Measurements from ENCODE around the gene PTPA. TPM values are rescaled to one million over a fixed set of nuclear protein-coding genes. Genes with fewer than 3 reads are reported as not detected.
"Not testable (repeated sequence)": the region's sequence is repeated elsewhere in the genome, so short reads cannot be mapped to it uniquely, and the experiment has no call there.

PTPA gene
- total RNA-seq, 2 donors from 2014 or later, result 94.5 to 142 TPM

DNA sequence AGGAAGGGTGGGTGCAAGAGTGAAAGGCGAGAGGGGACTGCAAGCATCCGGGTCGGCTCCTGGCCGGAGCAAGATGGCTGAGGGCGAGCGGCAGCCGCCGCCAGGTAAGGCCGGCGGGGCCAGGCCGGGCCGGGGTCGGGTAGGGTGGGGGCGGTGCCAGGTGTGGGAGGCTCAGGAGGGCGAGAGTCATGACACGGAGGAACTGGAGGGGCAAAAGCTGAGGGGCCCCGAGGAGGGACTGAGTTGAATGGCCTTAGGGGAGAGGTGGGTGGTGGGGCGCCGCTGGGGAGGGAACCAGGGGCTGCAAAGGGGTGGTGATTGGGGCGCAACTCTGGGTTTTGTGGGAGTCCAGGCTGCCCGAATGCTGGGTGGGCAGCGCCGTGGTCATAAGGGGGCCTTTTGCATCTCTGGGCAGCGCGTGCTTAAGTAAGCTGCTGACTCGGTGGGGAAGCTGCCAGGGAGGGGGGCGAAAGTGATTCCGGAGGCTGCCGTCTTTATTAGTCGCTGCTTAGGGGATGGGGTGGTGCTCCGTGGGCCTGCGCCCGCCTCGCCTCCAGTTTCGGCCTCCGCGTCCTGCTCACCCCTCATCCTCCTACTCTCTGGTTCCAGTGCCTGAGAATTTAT lies 425 bp downstream of the PTPA start:
- peak overlapping the region; percentile 80 to 92 for H3K9ac ChIP-seq (ENCODE audit: low read depth in 2 of 2, low read length in 2 of 2)
- intact Hi-C loops (cut with DNase I), result no loop called here
- H3K9me3 ChIP-seq, result no peaks in the 10 kb centered on the region
- peak overlapping the region; percentile 80 for H3K4me3 ChIP-seq
- peak; percentile 54 for DNase-seq
- peaks cover 14% of the 10 kb centered on the region for H3K4me1 ChIP-seq
- TF ChIP-seq CTCF (IDR thresholded peaks at IDR 0.05), result no peak
- H3K27ac ChIP-seq, result peak overlapping the region; percentile 96
- H3K36me3 ChIP-seq, result no peaks in the 10 kb centered on the region
- H3K27me3 ChIP-seq, result no peaks in the 10 kb centered on the region

DNA sequence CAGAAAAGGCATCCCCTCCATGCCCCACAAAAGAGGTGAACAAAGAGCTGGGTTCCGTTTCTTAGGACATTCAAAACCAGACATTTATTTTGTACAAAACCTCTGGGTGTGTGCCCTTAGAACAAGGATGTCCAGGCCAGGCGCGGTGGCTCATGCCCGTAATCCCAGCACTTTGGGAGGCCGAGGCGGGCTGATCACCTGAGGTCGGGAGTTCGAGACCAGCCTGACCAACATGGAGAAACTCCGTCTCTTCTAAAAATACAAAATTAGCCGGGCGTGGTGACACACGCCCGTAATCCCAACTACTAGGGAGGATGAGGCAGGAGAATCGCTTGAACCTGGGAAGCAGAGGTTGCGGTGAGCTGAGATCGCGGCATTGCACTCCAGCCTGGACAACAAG lies 1.3 kb downstream of the PTPA start:
- intact Hi-C loops (cut with DNase I); H3K27ac ChIP-seq; H3K9ac ChIP-seq (ENCODE audit: low read depth in 2 of 2, low read length in 2 of 2); H3K36me3 ChIP-seq; DNase-seq; H3K9me3 ChIP-seq; H3K27me3 ChIP-seq: not testable (repeated sequence)
- H3K4me3 ChIP-seq, result peak overlapping the region; percentile 80
- peaks cover 14% of the 10 kb centered on the region for H3K4me1 ChIP-seq

- DNase-seq, result no peak
- TF ChIP-seq CTCF (IDR thresholded peaks at IDR 0.05), result no peak
- intact Hi-C loops (cut with DNase I), result no loop called here
- Histone ChIP-seq H3K4me1 (peaks cover 11% of the 10 kb centered on the region), H3K36me3 (no peaks in the 10 kb centered on the region), H3K27ac (no peak overlapping the region), H3K9ac (ENCODE audit: low read depth in 2 of 2, low read length in 2 of 2) (no peak overlapping the region), H3K9me3 (no peaks in the 10 kb centered on the region), H3K27me3 (no peaks in the 10 kb centered on the region), H3K4me3 (no peak overlapping the region)
Observed at GRCh38 chr9:129113645-129114304, 2.6 kb downstream of the PTPA start.

GRCh38 chr9:129118799-129119198 lies 7.6 kb downstream of the PTPA start:
- Histone ChIP-seq H3K27me3 (no peaks in the 10 kb centered on the region), H3K36me3 (peaks cover 8% of the 10 kb centered on the region), H3K9ac (ENCODE audit: low read depth in 2 of 2, low read length in 2 of 2) (no peak overlapping the region), H3K27ac (no peak overlapping the region), H3K4me3 (no peak overlapping the region), H3K9me3 (no peaks in the 10 kb centered on the region), H3K4me1 (no peaks in the 10 kb centered on the region)
- no peak for DNase-seq
- TF ChIP-seq CTCF (IDR thresholded peaks at IDR 0.05), result no peak
- intact Hi-C loops (cut with DNase I), result no loop called here

GRCh38 chr9:129121483-129121882 lies 10.3 kb downstream of the PTPA start:
- intact Hi-C loops (cut with DNase I), result no loop called here
- Histone ChIP-seq H3K9ac (ENCODE audit: low read depth in 2 of 2, low read length in 2 of 2) (no peak overlapping the region), H3K27me3 (no peaks in the 10 kb centered on the region), H3K36me3 (peaks cover 8% of the 10 kb centered on the region), H3K4me3 (no peak overlapping the region), H3K9me3 (no peaks in the 10 kb centered on the region), H3K27ac (no peak overlapping the region), H3K4me1 (no peaks in the 10 kb centered on the region)
- DNase-seq, result no peak
- no peak for TF ChIP-seq CTCF (IDR thresholded peaks at IDR 0.05)

GRCh38 chr9:129122133-129122532 lies 10.9 kb downstream of the PTPA start:
- no peak overlapping the region for H3K27ac ChIP-seq
- no peaks in the 10 kb centered on the region for H3K27me3 ChIP-seq
- TF ChIP-seq CTCF (IDR thresholded peaks at IDR 0.05), result no peak
- H3K4me1 ChIP-seq, result no peaks in the 10 kb centered on the region
- intact Hi-C loops (cut with DNase I), result no loop called here
- DNase-seq, result no peak
- H3K9me3 ChIP-seq, result no peaks in the 10 kb centered on the region
- no peak overlapping the region for H3K9ac ChIP-seq (ENCODE audit: low read depth in 2 of 2, low read length in 2 of 2)
- no peak overlapping the region for H3K4me3 ChIP-seq
- peaks cover 8% of the 10 kb centered on the region for H3K36me3 ChIP-seq

DNA sequence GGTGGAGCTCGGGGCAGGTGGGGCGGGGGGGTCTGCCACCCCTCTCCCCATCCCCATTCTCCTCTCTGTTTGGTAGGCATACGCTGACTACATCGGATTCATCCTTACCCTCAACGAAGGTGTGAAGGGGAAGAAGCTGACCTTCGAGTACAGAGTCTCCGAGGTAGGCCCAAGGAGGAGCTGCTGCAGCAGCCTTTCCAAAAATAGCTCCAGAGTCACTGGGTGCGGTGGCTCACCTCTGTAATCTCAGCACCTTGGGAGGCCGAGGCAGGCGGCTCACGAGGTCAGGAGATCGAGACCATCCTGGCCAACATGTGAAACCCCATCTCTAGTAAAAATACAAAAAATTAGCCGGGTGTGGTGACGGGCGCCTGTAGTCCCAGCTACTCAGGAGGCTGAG lies 11.8 kb downstream of the PTPA start:
- H3K9ac ChIP-seq (ENCODE audit: low read depth in 2 of 2, low read length in 2 of 2); H3K27me3 ChIP-seq; intact Hi-C loops (cut with DNase I); DNase-seq; H3K4me3 ChIP-seq; H3K4me1 ChIP-seq; H3K36me3 ChIP-seq; H3K27ac ChIP-seq; H3K9me3 ChIP-seq: not testable (repeated sequence)
